Stimulated activated CD4-positive, alpha-beta T cell treated with anti-CD3 and anti-CD28 coated beads, Interleukin-1b, Interleukin-23, amount 100 ng/mL, for 4 hours (primary cell): ENCODE data around the gene TYW1B.
"Not testable (repeated sequence)": the region's sequence is repeated elsewhere in the genome, so short reads cannot be mapped to it uniquely, and the experiment has no call there.

Experiments used
- DNase-seq, 2 donors: peaks; one replicate each; pipeline ENCODE4 v3.0.0-alpha.2; 2020; ENCODE audit warnings: low read depth in 2 of 2

Gene TYW1B

GRCh38 chr7:72559546-72559945 lies 268.5 kb downstream of the TYW1B start:
- DNase-seq: not testable (repeated sequence)

GRCh38 chr7:72556733-72557132 lies 271.3 kb downstream of the TYW1B start:
- not testable (repeated sequence) for DNase-seq

GRCh38 chr7:72555238-72555637 lies 272.8 kb downstream of the TYW1B start:
- not testable (repeated sequence) for DNase-seq

- DNase-seq: not testable (repeated sequence)
Measured at GRCh38 chr7:72554401-72554800, 273.6 kb downstream of the TYW1B start.

GRCh38 chr7:72550454-72550853 lies 277.5 kb downstream of the TYW1B start:
- DNase-seq: not testable (repeated sequence)

- not testable (repeated sequence) for DNase-seq
Measured at GRCh38 chr7:72546586-72547237, 281.3 kb downstream of the TYW1B start.

- DNase-seq: not testable (repeated sequence)
Measured at GRCh38 chr7:72544531-72544930, 283.5 kb downstream of the TYW1B start.

- DNase-seq: no peak
Measured at GRCh38 chr7:72540923-72541322, 287.1 kb downstream of the TYW1B start.

- DNase-seq: no peak
Measured at GRCh38 chr7:72540106-72540611, 287.8 kb downstream of the TYW1B start.

- no peak for DNase-seq
Measured at GRCh38 chr7:72539702-72540101, 288.3 kb downstream of the TYW1B start.

GRCh38 chr7:72538856-72539255 lies 289.1 kb downstream of the TYW1B start:
- no peak for DNase-seq

- DNase-seq: no peak
Measured at GRCh38 chr7:72538147-72538546, 289.9 kb downstream of the TYW1B start.

GRCh38 chr7:72536038-72536437 lies 292.0 kb downstream of the TYW1B start:
- not testable (repeated sequence) for DNase-seq

GRCh38 chr7:72531048-72531447 lies 297.0 kb downstream of the TYW1B start:
- not testable (repeated sequence) for DNase-seq
